ENCODE results near the gene SIGLEC10.

Gene SIGLEC10

DNA sequence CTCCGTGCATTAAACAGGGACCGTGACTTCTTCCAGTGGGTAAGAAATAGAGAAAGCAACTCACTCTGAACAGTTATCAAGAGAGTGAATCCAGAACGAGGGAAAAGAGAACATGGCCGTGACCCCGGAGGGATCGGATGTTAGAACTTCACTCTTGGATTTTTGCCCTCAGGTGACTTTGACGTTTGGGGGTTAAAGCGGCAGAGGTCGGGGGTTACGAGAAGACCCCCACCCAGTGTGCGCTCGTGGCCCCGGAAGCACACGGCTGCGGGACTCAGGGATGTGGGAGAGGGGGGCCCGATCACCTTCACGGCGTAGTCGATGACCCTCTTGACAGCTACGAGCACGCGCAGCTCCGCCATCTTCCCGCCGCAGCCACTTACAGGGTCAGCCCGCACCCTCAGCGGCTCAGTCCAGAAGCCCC is 51.5 kb downstream of the SIGLEC10 start, which contains the start of gene ETFB:
ETFB (minus strand) TSS at position 424 of the 424 bp plus-strand sequence; CDS start at position 362, 62 bp downstream.
- DNase-seq (ENCODE audit: low spot score), result peak; percentile 34

DNA sequence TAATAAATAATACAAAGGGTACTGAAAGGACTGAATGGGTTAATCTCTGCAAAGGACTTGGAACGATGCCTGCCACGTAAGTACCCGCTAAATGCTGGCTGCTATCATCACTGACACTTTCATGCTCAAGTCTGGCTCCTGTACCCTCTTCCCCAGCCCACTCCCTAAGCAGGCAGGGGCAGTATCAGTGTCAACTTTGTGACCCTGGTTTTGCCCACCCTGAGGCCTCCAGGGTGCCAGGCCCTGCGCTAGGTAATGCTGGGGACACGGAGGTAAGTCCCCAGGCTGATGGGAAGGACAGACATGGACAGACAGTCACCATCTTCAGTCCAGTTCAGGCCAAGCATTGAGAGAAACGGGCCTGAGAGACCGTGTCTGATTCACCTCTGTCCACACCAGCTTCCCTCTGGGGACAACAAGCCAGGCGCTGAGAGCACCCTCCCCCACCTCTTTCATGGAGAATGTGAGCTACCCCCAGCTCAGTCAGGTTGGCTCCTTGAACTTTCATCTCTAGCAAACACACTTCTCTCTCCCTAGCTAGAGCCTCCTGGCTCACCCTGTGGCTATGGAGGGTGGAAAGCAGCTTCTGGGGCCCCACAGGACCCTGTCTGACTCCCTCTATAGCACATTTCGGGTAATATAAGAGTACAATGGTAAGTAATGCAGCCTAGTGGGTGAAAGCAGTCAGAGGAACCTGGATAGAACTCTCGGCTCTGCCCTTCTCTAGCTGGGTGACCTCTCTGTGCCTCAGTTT is 52.1 kb downstream of the SIGLEC10 start:
- no peak for DNase-seq (ENCODE audit: low spot score)

DNA sequence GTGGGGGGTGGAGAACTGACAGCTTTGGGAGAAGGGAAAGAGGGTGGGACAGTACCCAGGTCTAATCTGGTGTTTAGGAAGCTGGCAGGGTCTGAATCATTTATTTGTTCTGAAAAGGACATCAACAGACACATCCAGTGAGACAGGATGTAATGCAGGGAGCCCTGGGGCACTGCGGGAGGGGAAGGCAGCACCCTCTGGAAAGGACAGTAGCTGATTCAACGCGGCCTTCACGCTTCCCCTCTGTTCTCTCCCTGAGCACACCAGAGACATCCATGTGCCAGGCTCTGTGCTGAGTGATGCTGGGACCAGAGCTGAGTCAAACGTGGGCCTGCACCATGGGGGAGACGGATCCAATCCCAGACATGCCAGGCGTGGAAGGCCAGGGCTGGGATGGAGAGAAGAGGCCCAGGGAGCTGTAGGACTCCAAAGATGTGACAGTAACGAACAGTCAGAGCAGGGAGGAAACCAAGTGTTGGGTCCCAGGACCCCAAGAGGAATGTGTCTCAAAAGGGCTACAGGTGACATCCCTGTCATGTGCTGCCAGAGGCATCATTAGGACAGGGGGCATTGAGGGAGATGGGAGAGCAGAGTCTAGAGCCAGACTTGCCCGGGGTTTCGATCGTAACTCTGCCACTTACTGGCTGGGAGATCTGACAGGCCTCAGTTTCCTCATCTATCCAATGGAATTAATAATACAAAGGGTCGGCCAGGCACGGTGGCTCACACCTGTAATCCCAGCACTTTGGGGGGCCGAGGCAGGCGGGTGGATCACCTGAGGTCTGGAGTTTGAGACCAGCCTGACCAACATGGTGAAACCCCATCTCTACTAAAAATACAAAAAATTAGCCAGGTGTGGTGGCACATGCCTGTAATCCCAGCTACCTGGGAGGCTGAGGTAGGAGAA is 53.0 kb downstream of the SIGLEC10 start:
- DNase-seq (ENCODE audit: low spot score), result no peak

DNA sequence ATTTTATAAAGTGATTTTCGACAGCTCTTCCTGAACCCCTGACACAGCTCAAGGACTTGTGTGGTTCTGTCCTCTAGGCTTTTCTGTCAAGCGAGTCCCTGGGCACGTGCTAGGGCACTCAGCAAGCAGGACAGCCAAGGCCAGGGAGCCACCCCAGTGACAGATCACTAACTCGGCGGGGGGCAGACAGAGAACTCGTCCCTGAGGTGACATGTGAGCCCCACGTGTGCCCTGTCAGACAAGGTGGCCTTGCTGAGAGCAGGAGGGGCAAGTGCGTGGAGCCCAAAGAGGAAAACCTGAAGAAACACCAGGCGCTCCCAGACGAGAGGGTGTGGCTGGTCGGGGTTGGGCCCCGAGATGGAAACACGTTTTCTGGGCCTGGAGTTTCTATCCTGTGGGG is 56.2 kb downstream of the SIGLEC10 start:
- DNase-seq (ENCODE audit: low spot score), result no peak

Data from putamen (tissue), 1 donor.